Common myeloid progenitor, CD34-positive (primary cell): ENCODE results near the gene COQ8A.
A peak's percentile ranks its signal among the peaks of the same experiment; 100 is the strongest.

Source experiments
- CTCF ChIA-PET: fragments of 350-600 bp; sonication (Branson Sonifier 250); formaldehyde crosslinking; loops from one replicate; lab custom pipeline; 2021; ENCODE audit warnings: antibody characterized with exemption; lab: Charles Lee
- POLR2A ChIA-PET: fragments of 350-600 bp; sonication (Branson Sonifier 250); formaldehyde crosslinking; loops from one replicate; lab custom pipeline; 2021; ENCODE audit warnings: antibody characterized with exemption; lab: Charles Lee
- DNase-seq, 3 donors: peaks; one replicate each; pipeline versions ENCODE4 v3.0.0 to v3.0.0-alpha.2; 2013
- H3K27ac ChIP-seq, 2 experiments: 1 replicate in 1 of 2; 2 replicates in 1 of 2; pipeline ENCODE4 v1.7.0; 2013; ENCODE audit warnings: inconsistent platforms in 2 of 2, low read length in 2 of 2, mild to moderate bottlenecking in 2 of 2, low read depth in 1 of 2, moderate library complexity in 1 of 2; ENCODE audit not compliant: severe bottlenecking in 2 of 2, insufficient read depth in 1 of 2, poor library complexity in 1 of 2
- H3K27me3 ChIP-seq, 5 experiments: replicated peaks in 2 of 5; 1 replicate in 3 of 5; 2 replicates in 2 of 5; pipeline versions ENCODE4 v1.6.1 to v1.7.0; 2013; ENCODE audit warnings: low read length in 4 of 5, mild to moderate bottlenecking in 2 of 5, moderate library complexity in 2 of 5, inconsistent platforms in 1 of 5; ENCODE audit not compliant: insufficient read depth in 5 of 5, control insufficient read depth in 4 of 5
- H3K36me3 ChIP-seq, 4 experiments: 1 replicate in 2 of 4; 2 replicates in 2 of 4; pipeline versions ENCODE4 v1.6.1 to v1.7.0; 2013; ENCODE audit warnings: low read length in 3 of 4, control low read depth in 1 of 4, mild to moderate bottlenecking in 1 of 4; ENCODE audit not compliant: control insufficient read depth in 4 of 4, insufficient read depth in 4 of 4
- H3K4me1 ChIP-seq, 4 experiments: 1 replicate in 3 of 4; 2 replicates in 1 of 4; pipeline versions ENCODE4 v1.6.1 to v1.7.1; 2013; ENCODE audit warnings: low read length in 3 of 4, mild to moderate bottlenecking in 3 of 4, control low read depth in 1 of 4, inconsistent platforms in 1 of 4, moderate library complexity in 1 of 4; ENCODE audit not compliant: control insufficient read depth in 4 of 4, insufficient read depth in 4 of 4; ENCODE audit errors: control extremely low read depth in 1 of 4
- H3K4me3 ChIP-seq, 7 experiments: 1 replicate in 4 of 7; 2 replicates in 3 of 7; pipeline versions ENCODE4 v1.5.1 to v1.7.0; 2013; ENCODE audit warnings: mild to moderate bottlenecking in 7 of 7, low read length in 6 of 7, moderate library complexity in 6 of 7, inconsistent platforms in 2 of 7, low read depth in 2 of 7, control low read depth in 1 of 7; ENCODE audit not compliant: insufficient read depth in 4 of 7, control insufficient read depth in 1 of 7; ENCODE audit errors: extremely low read depth in 1 of 7
- H3K9me3 ChIP-seq, 5 experiments: 1 replicate in 4 of 5; 2 replicates in 1 of 5; pipeline versions ENCODE4 v1.6.1 to v1.7.1; 2013; ENCODE audit warnings: low read length in 4 of 5, mild to moderate bottlenecking in 2 of 5, inconsistent platforms in 1 of 5, low read depth in 1 of 5, moderate library complexity in 1 of 5; ENCODE audit not compliant: control insufficient read depth in 4 of 5, insufficient read depth in 2 of 5; ENCODE audit errors: control extremely low read depth in 1 of 5
- WGBS: methylation state at CpG from one replicate; pipeline ENCODE4 v1.1.5; 2013; ENCODE audit not compliant: insufficient coverage; 5-methylcytosine and 5-hydroxymethylcytosine counted together

Gene COQ8A

GRCh38 chr1:226939438-226940028 lies 561 bp upstream of the COQ8A start:
- peak overlapping the region; percentile 68 to 86 (median 79) for H3K4me3 ChIP-seq
- peak; percentile 73 to 89 (median 82) for DNase-seq
- peaks cover 0 to 12% (median 5%) of the 10 kb centered on the region in 5 experiments for H3K9me3 ChIP-seq
- 0% methylated on average over 38 of the region's 51 CpGs for WGBS
- CTCF ChIA-PET = interaction anchor here (1.7 kb wide), 1 partner anchor 28 kb away, joined by 8 read pairs; no protein-coding TSS in a partner anchor
- H3K27me3 ChIP-seq = no peaks in the 10 kb centered on the region
- H3K36me3 ChIP-seq = peaks cover 0 to 5% (median 0%) of the 10 kb centered on the region in 4 experiments
- H3K4me1 ChIP-seq = peaks cover 14 to 72% (median 49%) of the 10 kb centered on the region in 4 experiments
- H3K27ac ChIP-seq = peak overlapping the region; percentile 91 to 96
- POLR2A ChIA-PET = interaction anchor here (0.5 to 1.5 kb wide), 3 partner anchors 55 to 753 kb away, joined by 3 to 6 read pairs (median 3); no protein-coding TSS in a partner anchor

GRCh38 chr1:226940806-226941067 lies 643 bp downstream of the COQ8A start:
- H3K27me3 ChIP-seq = no peaks in the 10 kb centered on the region
- H3K9me3 ChIP-seq = peaks cover 0 to under 1% (median 0%) of the 10 kb centered on the region in 5 experiments
- peak overlapping the region; percentile 52 to 96 for H3K27ac ChIP-seq
- 0% methylated on average over 3 of the region's 6 CpGs for WGBS
- peak overlapping the region; percentile 47 to 83 (median 72) for H3K4me3 ChIP-seq
- CTCF ChIA-PET = interaction anchor here (1.2 kb wide), 1 partner anchor 14 kb away, joined by 3 read pairs; no protein-coding TSS in a partner anchor
- POLR2A ChIA-PET = no interaction called here
- DNase-seq = no peak
- H3K36me3 ChIP-seq = peaks cover 0 to 5% (median 2%) of the 10 kb centered on the region in 4 experiments
- peaks cover 14 to 84% (median 50%) of the 10 kb centered on the region in 4 experiments for H3K4me1 ChIP-seq

- H3K27me3 ChIP-seq = no peaks in the 10 kb centered on the region
- POLR2A ChIA-PET = no interaction called here
- CTCF ChIA-PET = interaction anchor here (1.3 to 1.4 kb wide), 2 partner anchors 30 to 309 kb away, joined by 3 read pairs; no protein-coding TSS in a partner anchor
- H3K9me3 ChIP-seq = no peaks in the 10 kb centered on the region
- peak overlapping the region in 1 of 7 experiments; percentile 37 for H3K4me3 ChIP-seq
- peaks cover 14 to 81% (median 50%) of the 10 kb centered on the region in 4 experiments for H3K4me1 ChIP-seq
- no peak overlapping the region for H3K27ac ChIP-seq
- WGBS = no CpG with 5 or more reads among the region's 3 CpGs
- no peak for DNase-seq
- peaks cover 0 to 5% (median 2%) of the 10 kb centered on the region in 4 experiments for H3K36me3 ChIP-seq
Measured at GRCh38 chr1:226942392-226942791, 2.3 kb downstream of the COQ8A start.

- no peaks in the 10 kb centered on the region for H3K27me3 ChIP-seq
- peak overlapping the region in 1 of 2 experiments; percentile 43 for H3K27ac ChIP-seq
- peaks cover 0 to 2% (median 0%) of the 10 kb centered on the region in 5 experiments for H3K9me3 ChIP-seq
- ChIA-PET CTCF (interaction anchor here (1.3 to 1.4 kb wide), 2 partner anchors 31 to 310 kb away, joined by 3 read pairs; no protein-coding TSS in a partner anchor), POLR2A (no interaction called here)
- DNase-seq = no peak
- H3K4me3 ChIP-seq = peak overlapping the region in 1 of 7 experiments; percentile 13
- peaks cover 0 to 5% (median 2%) of the 10 kb centered on the region in 4 experiments for H3K36me3 ChIP-seq
- peaks cover 10 to 73% (median 44%) of the 10 kb centered on the region in 4 experiments for H3K4me1 ChIP-seq
- whole genome bisulfite sequencing = 94% methylated on average over 5 of the region's 5 CpGs
Measured at GRCh38 chr1:226943156-226943555, 3.1 kb downstream of the COQ8A start.

GRCh38 chr1:226943927-226944326 lies 3.8 kb downstream of the COQ8A start:
- H3K27ac ChIP-seq = peak overlapping the region in 1 of 2 experiments; percentile 43
- no peaks in the 10 kb centered on the region for H3K27me3 ChIP-seq
- no peak for DNase-seq
- H3K9me3 ChIP-seq = peaks cover 0 to 2% (median 0%) of the 10 kb centered on the region in 5 experiments
- 94% methylated on average over 2 of the region's 2 CpGs for WGBS
- ChIA-PET POLR2A (no interaction called here), CTCF (interaction anchor here (1.4 kb wide), 1 partner anchor 31 kb away, joined by 3 read pairs; no protein-coding TSS in a partner anchor)
- no peak overlapping the region for H3K4me3 ChIP-seq
- peaks cover 0 to 9% (median 4%) of the 10 kb centered on the region in 4 experiments for H3K36me3 ChIP-seq
- peaks cover 2 to 65% (median 38%) of the 10 kb centered on the region in 4 experiments for H3K4me1 ChIP-seq

GRCh38 chr1:226945106-226945857 lies 5.2 kb downstream of the COQ8A start:
- POLR2A ChIA-PET = no interaction called here
- Histone ChIP-seq H3K4me1 (peaks cover 0 to 57% (median 31%) of the 10 kb centered on the region in 4 experiments), H3K36me3 (peaks cover 0 to 12% (median 4%) of the 10 kb centered on the region in 4 experiments), H3K9me3 (peaks cover 0 to 2% (median 0%) of the 10 kb centered on the region in 5 experiments), H3K27me3 (no peaks in the 10 kb centered on the region), H3K4me3 (no peak overlapping the region), H3K27ac (peak overlapping the region in 1 of 2 experiments; percentile 50)
- CTCF ChIA-PET = no interaction called here
- 77% methylated on average over 16 of the region's 19 CpGs for WGBS
- no peak for DNase-seq
